ENCODE data around the gene TRUB2.
"Not testable (repeated sequence)": the region's sequence is repeated elsewhere in the genome, so short reads cannot be mapped to it uniquely, and the experiment has no call there.

TRUB2 gene

GRCh38 chr9:128298535-128299482 lies 23.4 kb downstream of the TRUB2 start:
- in situ Hi-C loops (cut with HindIII; ENCODE audit: low sequenced_read_pairs): no loop called here

- in situ Hi-C loops (cut with HindIII; ENCODE audit: low sequenced_read_pairs): no loop called here
Observed at GRCh38 chr9:128297221-128297773, 24.9 kb downstream of the TRUB2 start.

GRCh38 chr9:128296340-128297220 lies 25.7 kb downstream of the TRUB2 start:
- in situ Hi-C loops (cut with HindIII; ENCODE audit: low sequenced_read_pairs): no loop called here

GRCh38 chr9:128294142-128294541 lies 28.1 kb downstream of the TRUB2 start:
- in situ Hi-C loops (cut with HindIII; ENCODE audit: low sequenced_read_pairs): no loop called here

- in situ Hi-C loops (cut with HindIII; ENCODE audit: low sequenced_read_pairs): no loop called here
Observed at GRCh38 chr9:128293091-128293490, 29.2 kb downstream of the TRUB2 start.

GRCh38 chr9:128292009-128292408 lies 30.2 kb downstream of the TRUB2 start:
- in situ Hi-C loops (cut with HindIII; ENCODE audit: low sequenced_read_pairs): no loop called here

GRCh38 chr9:128288273-128289004 lies 33.8 kb downstream of the TRUB2 start:
- in situ Hi-C loops (cut with HindIII; ENCODE audit: low sequenced_read_pairs): no loop called here

GRCh38 chr9:128286440-128286839 lies 35.8 kb downstream of the TRUB2 start:
- in situ Hi-C loops (cut with HindIII; ENCODE audit: low sequenced_read_pairs): no loop called here

- in situ Hi-C loops (cut with HindIII; ENCODE audit: low sequenced_read_pairs): no loop called here
Observed at GRCh38 chr9:128285033-128285784, 37.0 kb downstream of the TRUB2 start.

GRCh38 chr9:128282500-128282899 lies 39.7 kb downstream of the TRUB2 start:
- in situ Hi-C loops (cut with HindIII; ENCODE audit: low sequenced_read_pairs): no loop called here

- in situ Hi-C loops (cut with HindIII; ENCODE audit: low sequenced_read_pairs): no loop called here
Observed at GRCh38 chr9:128280084-128280622, 42.1 kb downstream of the TRUB2 start.

- in situ Hi-C loops (cut with HindIII; ENCODE audit: low sequenced_read_pairs): not testable (repeated sequence)
Observed at GRCh38 chr9:128279088-128280073, 42.9 kb downstream of the TRUB2 start.

GRCh38 chr9:128276574-128277270 lies 45.5 kb downstream of the TRUB2 start:
- in situ Hi-C loops (cut with HindIII; ENCODE audit: low sequenced_read_pairs): no loop called here

- in situ Hi-C loops (cut with HindIII; ENCODE audit: low sequenced_read_pairs): no loop called here
Observed at GRCh38 chr9:128276008-128276573, 46.2 kb downstream of the TRUB2 start, which contains the start of gene SWI5. TSS of gene SWI5 (plus strand) at chr9:128276276.

GRCh38 chr9:128275198-128276007 lies 46.8 kb downstream of the TRUB2 start, which contains the start of gene GOLGA2:
TSS of gene GOLGA2 (minus strand) at chr9:128276007. CDS start at chr9:128275976, 31 bp downstream.
- in situ Hi-C loops (cut with HindIII; ENCODE audit: low sequenced_read_pairs): no loop called here

GRCh38 chr9:128274245-128274644 lies 48.0 kb downstream of the TRUB2 start:
- in situ Hi-C loops (cut with HindIII; ENCODE audit: low sequenced_read_pairs): no loop called here
